Aorta (tissue), 5 donors: Measurements from ENCODE around the gene WDR20. TPM values are rescaled to one million over a fixed set of nuclear protein-coding genes. Genes with fewer than 3 reads are reported as not detected.
"Not testable (repeated sequence)": the region's sequence is repeated elsewhere in the genome, so short reads cannot be mapped to it uniquely, and the experiment has no call there.

ENCODE experiments used
- ATAC-seq: fragments of 200-7000 bp; cut with Tn5 transposase; one replicate; pipeline ENCODE4 v1.9.1; 2022; ENCODE audit warnings: moderate library complexity; ENCODE audit not compliant: low FRiP score
- DNase-seq, 2 donors: peaks; one replicate each; pipeline ENCODE4 v3.0.0-alpha.2; 2020
- H3K27ac ChIP-seq, 2 donors: one replicate each; pipeline ENCODE4 v1.5.1; 2013; ENCODE audit warnings: low read length in 2 of 2, mild to moderate bottlenecking in 2 of 2, moderate library complexity in 2 of 2, control low read depth in 1 of 2, inconsistent platforms in 1 of 2, low read depth in 1 of 2
- H3K27me3 ChIP-seq, 2 donors: one replicate each; pipeline ENCODE4 v1.6.1; 2013; ENCODE audit warnings: control low read depth in 1 of 2, low read length in 1 of 2, mild to moderate bottlenecking in 1 of 2, moderate library complexity in 1 of 2; ENCODE audit not compliant: insufficient read depth in 2 of 2, control insufficient read depth in 1 of 2
- H3K36me3 ChIP-seq, 2 donors: one replicate each; pipeline ENCODE4 v1.6.1; 2013; ENCODE audit warnings: control low read depth in 1 of 2, low read length in 1 of 2, mild to moderate bottlenecking in 1 of 2; ENCODE audit not compliant: insufficient read depth in 2 of 2, control insufficient read depth in 1 of 2
- H3K4me1 ChIP-seq, 2 donors: one replicate each; pipeline ENCODE4 v1.6.1; 2013; ENCODE audit warnings: low read length in 2 of 2, control low read depth in 1 of 2, mild to moderate bottlenecking in 1 of 2, moderate library complexity in 1 of 2; ENCODE audit not compliant: insufficient read depth in 2 of 2, control insufficient read depth in 1 of 2
- H3K4me3 ChIP-seq, 2 donors: one replicate each; pipeline ENCODE4 v1.5.1; 2013; ENCODE audit warnings: low read length in 2 of 2, control low read depth in 1 of 2, mild to moderate bottlenecking in 1 of 2
- H3K9me3 ChIP-seq: one replicate; pipeline ENCODE4 v1.6.1; 2013; ENCODE audit warnings: mild to moderate bottlenecking, low read length; ENCODE audit not compliant: control insufficient read depth
- WGBS, 2 donors: extraction: QIAGEN DNeasy Blood & Tissue Kit; methylation state at CpG; one replicate each; pipeline ENCODE4 v1.1.7; 2013; 5-methylcytosine and 5-hydroxymethylcytosine counted together
- intact Hi-C, 2 donors: fragments of 100-400 bp; cut with DNase I; formaldehyde crosslinking; loops; one replicate each; pipeline versions ENCODE4 v1.14.2 to v1.15.0; 2022
- polyA plus RNA-seq, 2 donors: library from polyadenylated mRNA; stranded (reverse); fragments of 200-250 nt; gene quantifications; one replicate each; pipeline ENCODE4 v1.2.3, GENCODE V29; 2013
- total RNA-seq, 2 donors: library from RNA; stranded (reverse); fragmentation: NEBNext Ultra II Directional; extraction: Animal tissue kit (Norgen Biotek cat#: 25700); gene quantifications; one replicate each; pipeline ENCODE4 v1.2.1, GENCODE V29; 2021
- donor health status: healthy with polysubstance abuse.
- donor health status: Bipolar disorder and iron deficiency.
- donor health status: DM: no; HTN: no; CAD: no.
- donor health status: DM: no; HTN: no; CAD: no.
- donor health status: DM: yes; HTN: yes; CAD: no.

WDR20 gene
- total and polyA plus RNA-seq, 4 donors, result 6.6 to 35.0 (median 21.3) TPM

GRCh38 chr14:102151411-102151810 is 11.7 kb downstream of the WDR20 start:
- H3K27me3 ChIP-seq, H3K4me3 ChIP-seq, H3K27ac ChIP-seq, H3K36me3 ChIP-seq, H3K9me3 ChIP-seq, DNase-seq, ATAC-seq, intact Hi-C loops, H3K4me1 ChIP-seq: not testable (repeated sequence)
- 92 to 94% methylated on average over 3 of the region's 3 CpGs for WGBS, 2 donors

- ATAC-seq (no peak), DNase-seq (no peak)
- Histone ChIP-seq H3K4me1 (no peaks in the 10 kb centered on the region), H3K27ac (no peak overlapping the region), H3K27me3 (no peaks in the 10 kb centered on the region), H3K36me3 (no peaks in the 10 kb centered on the region), H3K4me3 (no peak overlapping the region), H3K9me3 (no peaks in the 10 kb centered on the region)
- WGBS, 2 donors, result 87 to 100% methylated on average over 1 of the region's 1 CpG
- intact Hi-C loops, result no loop called here
These were observed 14.4 kb downstream of the WDR20 start for GRCh38 chr14:102154121-102154520.

- Histone ChIP-seq H3K9me3 (no peaks in the 10 kb centered on the region), H3K27ac (no peak overlapping the region), H3K36me3 (no peaks in the 10 kb centered on the region), H3K27me3 (no peaks in the 10 kb centered on the region), H3K4me3 (no peak overlapping the region), H3K4me1 (no peaks in the 10 kb centered on the region)
- DNase-seq (no peak), ATAC-seq (no peak)
- 16 to 18% methylated on average over 2 of the region's 2 CpGs for WGBS, 2 donors
- intact Hi-C loops, result no loop called here
These were observed 15.3 kb downstream of the WDR20 start for GRCh38 chr14:102154821-102155549.

- intact Hi-C loops, result no loop called here
- no peak for ATAC-seq
- DNase-seq, result no peak
- no peak overlapping the region for H3K4me3 ChIP-seq
- H3K27me3 ChIP-seq, result no peaks in the 10 kb centered on the region
- no peak overlapping the region for H3K27ac ChIP-seq
- H3K9me3 ChIP-seq, result no peaks in the 10 kb centered on the region
- no peaks in the 10 kb centered on the region for H3K4me1 ChIP-seq
- H3K36me3 ChIP-seq, result no peaks in the 10 kb centered on the region
These were observed 17.6 kb downstream of the WDR20 start for GRCh38 chr14:102157346-102157745.

GRCh38 chr14:102158797-102159196 is 19.1 kb downstream of the WDR20 start:
- DNase-seq, result no peak
- no peaks in the 10 kb centered on the region for H3K4me1 ChIP-seq
- H3K27me3 ChIP-seq, result no peaks in the 10 kb centered on the region
- ATAC-seq, result no peak
- no peaks in the 10 kb centered on the region for H3K9me3 ChIP-seq
- intact Hi-C loops, result no loop called here
- 94 to 96% methylated on average over 8 of the region's 8 CpGs for WGBS, 2 donors
- no peak overlapping the region for H3K4me3 ChIP-seq
- H3K27ac ChIP-seq, result no peak overlapping the region
- H3K36me3 ChIP-seq, result no peaks in the 10 kb centered on the region

- H3K36me3 ChIP-seq, result no peaks in the 10 kb centered on the region
- peaks cover 0 to 1% of the 10 kb centered on the region in 2 donors for H3K27me3 ChIP-seq
- WGBS, 2 donors, result 90 to 96% methylated on average over 4 of the region's 4 CpGs
- no peaks in the 10 kb centered on the region for H3K9me3 ChIP-seq
- intact Hi-C loops, result no loop called here
- ATAC-seq (no peak), DNase-seq (no peak)
- no peaks in the 10 kb centered on the region for H3K4me1 ChIP-seq
- no peak overlapping the region for H3K27ac ChIP-seq
- no peak overlapping the region for H3K4me3 ChIP-seq
These were observed 20.1 kb downstream of the WDR20 start for GRCh38 chr14:102159841-102160240.

- DNase-seq (no peak), ATAC-seq (no peak)
- peaks cover 0 to 1% of the 10 kb centered on the region in 2 donors for H3K27me3 ChIP-seq
- WGBS, 2 donors, result 87 to 94% methylated on average over 4 of the region's 4 CpGs
- no peak overlapping the region for H3K4me3 ChIP-seq
- H3K27ac ChIP-seq, result no peak overlapping the region
- H3K4me1 ChIP-seq, result no peaks in the 10 kb centered on the region
- intact Hi-C loops, result no loop called here
- peaks cover 0 to 3% of the 10 kb centered on the region in 2 donors for H3K36me3 ChIP-seq
- H3K9me3 ChIP-seq, result no peaks in the 10 kb centered on the region
These were observed 22.8 kb downstream of the WDR20 start for GRCh38 chr14:102162487-102162886.

- no peak for ATAC-seq
- intact Hi-C loops, result no loop called here
- Histone ChIP-seq H3K4me1 (no peaks in the 10 kb centered on the region), H3K4me3 (no peak overlapping the region), H3K27me3 (peaks cover 0 to 1% of the 10 kb centered on the region in 2 donors), H3K27ac (no peak overlapping the region), H3K9me3 (no peaks in the 10 kb centered on the region), H3K36me3 (peaks cover 0 to 4% of the 10 kb centered on the region in 2 donors)
- whole genome bisulfite sequencing, 2 donors, result 95 to 97% methylated on average over 4 of the region's 4 CpGs
- DNase-seq, result no peak
These were observed 24.5 kb downstream of the WDR20 start for GRCh38 chr14:102164241-102164641.

GRCh38 chr14:102164965-102165364 is 25.3 kb downstream of the WDR20 start:
- no peak overlapping the region for H3K27ac ChIP-seq
- no peaks in the 10 kb centered on the region for H3K9me3 ChIP-seq
- DNase-seq, result no peak
- WGBS, 2 donors, result 89 to 92% methylated on average over 4 of the region's 4 CpGs
- H3K4me1 ChIP-seq, result no peaks in the 10 kb centered on the region
- no peak for ATAC-seq
- intact Hi-C loops, result no loop called here
- H3K4me3 ChIP-seq, result no peak overlapping the region
- peaks cover 0 to 4% of the 10 kb centered on the region in 2 donors for H3K36me3 ChIP-seq
- H3K27me3 ChIP-seq, result peaks cover 0 to 1% of the 10 kb centered on the region in 2 donors
